NCI-H446 treated with DMSO at 0.1 percent for 48 hours (cell line): ENCODE data around the gene PPP2R3B.
"Not testable (repeated sequence)": the region's sequence is repeated elsewhere in the genome, so short reads cannot be mapped to it uniquely, and the experiment has no call there.

ENCODE experiments used
- DNase-seq: peaks from one replicate; lab custom pipeline; 2025; lab: John Stamatoyannopoulos, UW

PPP2R3B gene

GRCh38 chrX:386768-387575 is at the start of gene PPP2R3B:
Gene PPP2R3B, minus strand, starts transcription at chrX:386907. Its CDS starts 216 bp downstream, at chrX:386691.
- DNase-seq = no peak

- DNase-seq = no peak
These were observed 48.9 kb upstream of the PPP2R3B start for GRCh38 chrX:435536-436122.

- no peak for DNase-seq
These were observed 48.2 kb upstream of the PPP2R3B start for GRCh38 chrX:434946-435345.

GRCh38 chrX:433771-434170 is 47.1 kb upstream of the PPP2R3B start:
- no peak for DNase-seq

GRCh38 chrX:432666-433065 is 46.0 kb upstream of the PPP2R3B start:
- DNase-seq = not testable (repeated sequence)

GRCh38 chrX:431492-432111 is 44.9 kb upstream of the PPP2R3B start:
- DNase-seq = no peak

GRCh38 chrX:431056-431455 is 44.3 kb upstream of the PPP2R3B start:
- DNase-seq = no peak

- DNase-seq = no peak
These were observed 42.6 kb upstream of the PPP2R3B start for GRCh38 chrX:429266-429825.

- no peak for DNase-seq
These were observed 41.4 kb upstream of the PPP2R3B start for GRCh38 chrX:427812-428725.

- DNase-seq = no peak
These were observed 40.2 kb upstream of the PPP2R3B start for GRCh38 chrX:426881-427280.

- no peak for DNase-seq
These were observed 38.3 kb upstream of the PPP2R3B start for GRCh38 chrX:425056-425455.

- DNase-seq = no peak
These were observed 35.1 kb upstream of the PPP2R3B start for GRCh38 chrX:421646-422391.

GRCh38 chrX:420496-421223 is 34.0 kb upstream of the PPP2R3B start:
- DNase-seq = no peak

GRCh38 chrX:418927-419729 is 32.4 kb upstream of the PPP2R3B start:
- DNase-seq = no peak

- DNase-seq = not testable (repeated sequence)
These were observed 28.8 kb upstream of the PPP2R3B start for GRCh38 chrX:415498-415897.

- DNase-seq = no peak
These were observed 26.9 kb upstream of the PPP2R3B start for GRCh38 chrX:413322-414201.

- DNase-seq = no peak
These were observed 23.6 kb upstream of the PPP2R3B start for GRCh38 chrX:410296-410695.

- no peak for DNase-seq
These were observed 18.4 kb upstream of the PPP2R3B start for GRCh38 chrX:405149-405548.

GRCh38 chrX:404656-405055 is 17.9 kb upstream of the PPP2R3B start:
- no peak for DNase-seq
